Hematopoietic multipotent progenitor cell treated with erythropoietin and hydrocortisone succinate and interleukin-3 and kit ligand, for 6 days (in vitro differentiated cells): ENCODE measurements around the gene BLACAT1.
"Not testable (repeated sequence)": the region's sequence is repeated elsewhere in the genome, so short reads cannot be mapped to it uniquely, and the experiment has no call there.

Experiments
- DNase-seq: peaks from one replicate; pipeline ENCODE4 v3.0.0-alpha.2; 2015

BLACAT1 gene

GRCh38 chr1:205406252-205406651 is 49.6 kb downstream of the BLACAT1 start:
- not testable (repeated sequence) for DNase-seq
